Ishikawa (cell line): ENCODE measurements around the gene ARHGAP22.

Experiments used
- CEBPB ChIP-seq: IDR thresholded peaks from 2 replicates; pipeline ENCODE4 v1.6.1; 2012
- CREB1 ChIP-seq: IDR thresholded peaks from 2 replicates; pipeline ENCODE4 v1.6.1; 2012; ENCODE audit warnings: low read depth
- EGR1 ChIP-seq: IDR thresholded peaks from 2 replicates; pipeline ENCODE4 v1.6.1; 2012
- EP300 ChIP-seq: IDR thresholded peaks from 2 replicates; pipeline ENCODE4 v1.6.1; 2012; ENCODE audit warnings: borderline replicate concordance
- FOXM1 ChIP-seq: IDR thresholded peaks from 2 replicates; pipeline ENCODE4 v1.6.1; 2012; ENCODE audit warnings: low read depth, borderline replicate concordance
- NFIC ChIP-seq: IDR thresholded peaks from 2 replicates; pipeline ENCODE4 v1.6.1; 2012
- RAD21 ChIP-seq: IDR thresholded peaks from 2 replicates; pipeline ENCODE4 v1.6.1; 2012; ENCODE audit warnings: low read depth
- REST ChIP-seq: IDR thresholded peaks from 2 replicates; pipeline ENCODE4 v1.6.1; 2012; ENCODE audit warnings: low read depth, mild to moderate bottlenecking
- TAF1 ChIP-seq: IDR thresholded peaks from 2 replicates; pipeline ENCODE4 v1.6.1; 2012; ENCODE audit warnings: low read depth, mild to moderate bottlenecking
- TCF12 ChIP-seq: IDR thresholded peaks from 2 replicates; pipeline ENCODE4 v1.6.1; 2012; ENCODE audit warnings: low read depth
- TEAD4 ChIP-seq: IDR thresholded peaks from 2 replicates; pipeline ENCODE4 v1.6.1; 2012
- YY1 ChIP-seq: IDR thresholded peaks from 2 replicates; pipeline ENCODE4 v1.6.1; 2012; ENCODE audit warnings: low read depth
- ZBTB7A ChIP-seq: IDR thresholded peaks from 2 replicates; pipeline ENCODE4 v1.6.1; 2012; ENCODE audit warnings: low read depth
- TF ChIP-seq, protein P1 (sequence below): IDR thresholded peaks from 2 replicates; pipeline ENCODE4 v1.6.1; 2012
- TF ChIP-seq, protein P2 (sequence below): IDR thresholded peaks from 2 replicates; pipeline ENCODE4 v1.6.1; 2012

Gene ARHGAP22

DNA sequence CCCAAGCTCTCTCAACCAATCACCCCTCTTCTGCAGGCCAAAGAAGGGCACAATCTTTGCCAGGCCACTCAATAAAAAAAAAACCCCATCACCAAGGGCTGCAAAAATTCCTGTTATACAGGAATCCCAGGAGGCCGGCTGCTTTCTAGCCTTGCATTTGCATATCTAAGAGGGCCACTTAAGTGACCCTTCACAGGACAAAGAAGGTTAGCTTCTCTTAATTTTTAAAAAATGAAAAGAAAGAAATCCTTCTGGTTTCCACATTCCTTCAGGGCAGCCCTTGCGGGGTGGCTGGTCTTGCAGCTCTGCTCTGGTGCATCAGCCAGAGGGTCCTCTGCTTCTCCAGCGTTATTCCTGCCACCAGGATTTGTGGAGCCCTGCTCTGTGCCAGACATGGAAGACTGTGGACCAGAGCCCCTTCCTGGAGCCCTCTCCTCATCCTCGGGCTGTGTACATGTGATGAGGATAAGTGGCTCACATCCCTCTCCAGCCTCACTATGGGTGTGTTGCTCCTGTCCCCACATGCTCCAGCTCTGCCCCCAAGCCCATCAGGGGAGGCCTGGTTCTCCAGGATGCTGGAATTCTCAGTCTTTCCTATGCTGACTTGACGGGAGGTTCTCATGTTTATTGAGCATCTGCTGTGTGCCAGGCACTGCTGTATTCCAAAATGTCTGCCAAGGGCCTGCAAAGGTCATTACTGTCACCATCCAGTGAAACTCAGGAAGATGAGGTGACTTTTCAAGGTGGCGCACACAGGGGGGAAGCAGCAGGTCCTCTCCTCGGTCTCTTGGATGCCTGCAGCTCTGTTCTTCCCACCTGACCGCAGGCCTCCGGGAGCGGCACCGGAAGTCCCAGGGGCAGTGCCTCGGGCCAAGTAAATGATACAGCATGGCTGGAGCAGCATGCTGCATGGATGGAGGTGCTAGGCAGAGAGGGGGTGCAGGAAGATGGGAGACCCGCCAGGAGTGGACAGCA, 67.7 kb downstream of the ARHGAP22 start:
- TF ChIP-seq CREB1 (no peak), TEAD4 (no peak), TAF1 (no peak), REST (no peak), CEBPB (no peak), YY1 (no peak)

DNA sequence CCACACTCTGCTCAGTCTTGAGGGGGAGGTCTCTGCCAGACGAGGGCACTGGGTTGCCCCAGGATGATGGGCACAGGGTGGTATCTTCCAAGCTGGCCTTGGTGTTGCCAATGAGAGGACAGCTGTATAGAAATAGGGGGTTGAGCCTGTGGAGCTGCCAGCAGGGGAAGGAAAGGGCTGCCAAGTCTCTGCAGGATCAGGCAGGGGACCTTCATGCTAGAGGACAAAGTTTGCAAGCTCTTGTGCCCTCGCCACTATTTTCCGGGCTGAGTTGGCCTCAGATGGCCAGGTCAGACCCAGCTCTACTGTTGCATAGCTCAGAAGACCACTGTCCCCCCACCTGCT, 68.7 kb downstream of the ARHGAP22 start:
- TF ChIP-seq TEAD4 (no peak), FOXM1 (no peak), EGR1 (no peak), TAF1 (no peak), TCF12 (no peak), CEBPB (no peak), YY1 (no peak), CREB1 (no peak), ZBTB7A (no peak), NFIC (no peak), RAD21 (no peak), EP300 (no peak), REST (no peak)
- TF ChIP-seq, protein P1, sequence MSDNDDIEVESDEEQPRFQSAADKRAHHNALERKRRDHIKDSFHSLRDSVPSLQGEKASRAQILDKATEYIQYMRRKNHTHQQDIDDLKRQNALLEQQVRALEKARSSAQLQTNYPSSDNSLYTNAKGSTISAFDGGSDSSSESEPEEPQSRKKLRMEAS, result no peak
- TF ChIP-seq, protein P2, sequence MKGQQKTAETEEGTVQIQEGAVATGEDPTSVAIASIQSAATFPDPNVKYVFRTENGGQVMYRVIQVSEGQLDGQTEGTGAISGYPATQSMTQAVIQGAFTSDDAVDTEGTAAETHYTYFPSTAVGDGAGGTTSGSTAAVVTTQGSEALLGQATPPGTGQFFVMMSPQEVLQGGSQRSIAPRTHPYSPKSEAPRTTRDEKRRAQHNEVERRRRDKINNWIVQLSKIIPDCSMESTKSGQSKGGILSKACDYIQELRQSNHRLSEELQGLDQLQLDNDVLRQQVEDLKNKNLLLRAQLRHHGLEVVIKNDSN, result no peak

- TF ChIP-seq CREB1 (no peak), EGR1 (no peak), TAF1 (no peak), CEBPB (no peak), REST (no peak), FOXM1 (no peak), TEAD4 (no peak), ZBTB7A (no peak), TCF12 (no peak), YY1 (no peak), EP300 (no peak), NFIC (no peak), RAD21 (peak; percentile 26; the same call in 1 of the 2 replicates)
- TF ChIP-seq, protein P1, result peak; percentile 28; the same call in 1 of the 2 replicates
- TF ChIP-seq, protein P2, result peak; percentile 81
These were observed 69.3 kb downstream of the ARHGAP22 start for GRCh38 chr10:48535416-48536155.
